HG02943 (cell line): ENCODE results near the gene KCNK4.

Experiments
- ATAC-seq: cut with Tn5 transposase; IDR thresholded peaks from one replicate; pipeline ENCODE4 v1.9.1; 2021; ENCODE audit warnings: mild to moderate bottlenecking, low read depth, moderate library complexity; ENCODE audit not compliant: unreplicated experiment

KCNK4 gene

GRCh38 chr11:64253043-64253442, 38.1 kb upstream of the KCNK4 start:
- no peak for ATAC-seq

GRCh38 chr11:64253481-64253880, 37.6 kb upstream of the KCNK4 start:
- no peak for ATAC-seq

GRCh38 chr11:64254326-64254725, 36.8 kb upstream of the KCNK4 start:
- ATAC-seq = no peak

- ATAC-seq = no peak
These were observed 35.7 kb upstream of the KCNK4 start for GRCh38 chr11:64255135-64256128.

GRCh38 chr11:64256300-64256699, 34.8 kb upstream of the KCNK4 start:
- ATAC-seq = no peak

GRCh38 chr11:64258356-64258755, 32.7 kb upstream of the KCNK4 start:
- no peak for ATAC-seq

- ATAC-seq = no peak
These were observed 32.1 kb upstream of the KCNK4 start for GRCh38 chr11:64258946-64259532.

GRCh38 chr11:64259533-64260067, 31.5 kb upstream of the KCNK4 start:
- no peak for ATAC-seq

- no peak for ATAC-seq
These were observed 30.9 kb upstream of the KCNK4 start for GRCh38 chr11:64260147-64260708.

GRCh38 chr11:64261556-64262080, 29.5 kb upstream of the KCNK4 start:
- ATAC-seq = no peak

GRCh38 chr11:64262271-64263002, 28.7 kb upstream of the KCNK4 start:
- no peak for ATAC-seq

GRCh38 chr11:64263021-64263946, 27.8 kb upstream of the KCNK4 start:
- no peak for ATAC-seq

- no peak for ATAC-seq
These were observed 27.2 kb upstream of the KCNK4 start for GRCh38 chr11:64263947-64264317.

- no peak for ATAC-seq
These were observed 26.7 kb upstream of the KCNK4 start for GRCh38 chr11:64264371-64264852.

- ATAC-seq = no peak
These were observed 25.6 kb upstream of the KCNK4 start for GRCh38 chr11:64265176-64266160.

- no peak for ATAC-seq
These were observed 24.8 kb upstream of the KCNK4 start for GRCh38 chr11:64266339-64266738.

- no peak for ATAC-seq
These were observed 23.7 kb upstream of the KCNK4 start for GRCh38 chr11:64267207-64267945.
